K562 (cell line): Measurements from ENCODE around the gene CPED1. TPM values are rescaled to one million over a fixed set of nuclear protein-coding genes. Genes with fewer than 3 reads are reported as not detected.

Experiments used
- MTF1 ChIP-seq: fragments of 250-450 bp; sonication (Bioruptor Pico); IDR thresholded peaks from 2 replicates; pipeline ENCODE4 v1.9.0; 2021; ENCODE audit warnings: moderate library complexity, mild to moderate bottlenecking, inconsistent platforms, borderline replicate concordance
- RBBP5 ChIP-seq: fragments of 200-600 bp; sonication (generic); IDR thresholded peaks from 2 replicates; pipeline ENCODE4 v1.6.1; 2012; ENCODE audit warnings: borderline replicate concordance, mild to moderate bottlenecking, low read length, control low read depth, inconsistent platforms; ENCODE audit not compliant: insufficient read depth, poor library complexity, severe bottlenecking
- SMARCC2 ChIP-seq: fragments of 450-650 bp; IDR thresholded peaks from 2 replicates; pipeline ENCODE4 v1.6.1; 2017; ENCODE audit warnings: antibody characterized with exemption, moderate library complexity, mild to moderate bottlenecking, low read depth
- TOE1 ChIP-seq, 2 experiments: fragments of 450-650 bp in 1 of 2; sonication (generic) in 1 of 2; formaldehyde crosslinking in 1 of 2; IDR thresholded peaks; 2 replicates each; pipeline versions ENCODE4 v1.7.1 to v1.8.0; 2016 to 2022; ENCODE audit warnings: borderline replicate concordance in 2 of 2, mild to moderate bottlenecking in 2 of 2, antibody characterized with exemption in 1 of 2, inconsistent platforms in 1 of 2, low read depth in 1 of 2, missing genetic modification reagents in 1 of 2, moderate library complexity in 1 of 2
- TSHZ1 ChIP-seq: fragments of 250-450 bp; sonication (Bioruptor Pico); IDR thresholded peaks from 2 replicates; pipeline ENCODE4 v1.4.0; 2020; ENCODE audit warnings: mild to moderate bottlenecking, moderate library complexity
- ZNF184 ChIP-seq: sonication (generic); formaldehyde crosslinking; IDR thresholded peaks from 2 replicates; pipeline ENCODE4 v1.5.0; 2020; ENCODE audit warnings: missing genetic modification reagents
- ZNF217 ChIP-seq: sonication (generic); formaldehyde crosslinking; IDR thresholded peaks from 2 replicates; pipeline ENCODE4 v1.8.0; 2022; ENCODE audit warnings: mild to moderate bottlenecking, missing genetic modification reagents
- ZNF436 ChIP-seq: fragments of 250-450, 450-650 bp; sonication (Bioruptor Pico); formaldehyde crosslinking; IDR thresholded peaks from 2 replicates; pipeline ENCODE4 v1.7.0; 2020; ENCODE audit warnings: mild to moderate bottlenecking
- polyA plus RNA-seq, 8 experiments: library from polyadenylated mRNA; depleted of rRNA in 4 of 8; stranded (reverse) in 5 of 8; unstranded in 3 of 8; fragments of >200 nt; fragmentation: Nextera tagmentation in 2 of 8; fragmentation: Illumina TruSeq in 1 of 8; extraction: Ambion mirVana in 2 of 8; extraction: Trizol in 1 of 8; gene quantifications; 2 replicates each; pipeline versions ENCODE4 v1.2.1 to v1.2.3, GENCODE V29; 2011 to 2014; ENCODE audit warnings: inconsistent platforms in 1 of 8, missing spikeins in 1 of 8
- total RNA-seq, 7 experiments: library from RNA; depleted of rRNA in 6 of 7; stranded (reverse); fragments of >200 nt in 6 of 7; fragmentation: Illumina TruSeq in 2 of 7; extraction: Trizol in 2 of 7; gene quantifications; 2 replicates each; pipeline versions ENCODE4 v1.2.1 to v1.2.3, GENCODE V29; 2011 to 2021; ENCODE audit warnings: low replicate concordance in 1 of 7
- TF ChIP-seq, protein P1 (sequence below), 2 experiments: fragments of 450-650 bp; formaldehyde crosslinking in 1 of 2; IDR thresholded peaks; 2 replicates each; pipeline versions ENCODE4 v1.4.0 to v1.6.1; 2014 to 2020; ENCODE audit warnings: mild to moderate bottlenecking in 2 of 2, borderline replicate concordance in 1 of 2, low read depth in 1 of 2
- TF ChIP-seq, protein P2 (sequence below), 2 experiments: fragments of 450-650 bp; conservative IDR thresholded peaks; 2 replicates each; pipeline ENCODE4 v1.6.1; 2017; ENCODE audit warnings: mild to moderate bottlenecking in 2 of 2, moderate library complexity in 2 of 2
- TF ChIP-seq, protein P3 (sequence below): fragments of 450-650 bp; IDR thresholded peaks from 2 replicates; pipeline ENCODE4 v1.6.1; 2016; ENCODE audit warnings: low read depth, mild to moderate bottlenecking, moderate library complexity

Gene CPED1
- total and polyA plus RNA-seq, 9 of the 15 experiments (the other 6 are each of a cell fraction or from before 2014, with no cell fraction given) = 195 to 393 (median 290) TPM

DNA sequence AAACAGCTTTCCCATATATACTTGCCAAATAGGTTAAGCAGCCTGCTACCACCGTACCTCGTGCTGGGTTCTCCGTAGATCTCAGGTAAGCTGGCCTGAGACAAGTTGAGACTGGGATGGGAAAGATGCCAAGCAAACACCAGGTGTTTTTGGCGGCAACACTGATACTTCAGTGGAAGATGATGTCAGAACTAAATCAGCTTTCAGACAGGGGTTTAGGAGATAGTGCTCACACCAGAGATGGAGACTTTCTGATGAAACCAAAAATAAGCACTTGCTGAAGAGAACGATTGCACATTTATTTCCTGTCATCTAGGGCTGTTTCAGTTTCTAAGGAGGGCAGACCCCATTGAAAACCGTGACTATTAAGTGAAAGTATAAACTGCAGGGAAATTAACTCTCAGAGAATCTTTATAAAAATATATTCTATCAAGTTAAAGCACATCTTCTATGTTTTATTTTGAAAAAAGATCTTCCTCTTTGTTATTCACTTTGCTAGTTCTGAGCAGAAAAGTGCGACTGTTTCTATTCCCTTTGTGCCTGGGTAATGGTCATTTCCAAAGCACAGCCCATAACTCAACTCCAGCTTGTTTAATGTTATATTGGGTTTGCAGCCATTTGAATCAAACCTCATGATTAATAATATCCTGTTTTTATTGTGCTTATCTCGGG lies 149.9 kb downstream of the CPED1 start (continued):
- TF ChIP-seq TSHZ1 (CRISPR knock-in tag) (no peak), ZNF436 (CRISPR knock-in tag) (no peak), RBBP5 (no peak), ZNF217 (CRISPR knock-in tag) (no peak), ZNF184 (no peak), SMARCC2 (no peak; the same call in 1 of the 2 replicates), MTF1 (CRISPR knock-in tag) (no peak), TOE1 (IDR thresholded peaks at IDR 0.05; ENCODE audit: borderline replicate concordance) (no peak), TOE1 (CRISPR knock-in tag; IDR thresholded peaks at IDR 0.05; ENCODE audit: borderline replicate concordance, low read depth) (no peak)
- TF ChIP-seq, protein P1, sequence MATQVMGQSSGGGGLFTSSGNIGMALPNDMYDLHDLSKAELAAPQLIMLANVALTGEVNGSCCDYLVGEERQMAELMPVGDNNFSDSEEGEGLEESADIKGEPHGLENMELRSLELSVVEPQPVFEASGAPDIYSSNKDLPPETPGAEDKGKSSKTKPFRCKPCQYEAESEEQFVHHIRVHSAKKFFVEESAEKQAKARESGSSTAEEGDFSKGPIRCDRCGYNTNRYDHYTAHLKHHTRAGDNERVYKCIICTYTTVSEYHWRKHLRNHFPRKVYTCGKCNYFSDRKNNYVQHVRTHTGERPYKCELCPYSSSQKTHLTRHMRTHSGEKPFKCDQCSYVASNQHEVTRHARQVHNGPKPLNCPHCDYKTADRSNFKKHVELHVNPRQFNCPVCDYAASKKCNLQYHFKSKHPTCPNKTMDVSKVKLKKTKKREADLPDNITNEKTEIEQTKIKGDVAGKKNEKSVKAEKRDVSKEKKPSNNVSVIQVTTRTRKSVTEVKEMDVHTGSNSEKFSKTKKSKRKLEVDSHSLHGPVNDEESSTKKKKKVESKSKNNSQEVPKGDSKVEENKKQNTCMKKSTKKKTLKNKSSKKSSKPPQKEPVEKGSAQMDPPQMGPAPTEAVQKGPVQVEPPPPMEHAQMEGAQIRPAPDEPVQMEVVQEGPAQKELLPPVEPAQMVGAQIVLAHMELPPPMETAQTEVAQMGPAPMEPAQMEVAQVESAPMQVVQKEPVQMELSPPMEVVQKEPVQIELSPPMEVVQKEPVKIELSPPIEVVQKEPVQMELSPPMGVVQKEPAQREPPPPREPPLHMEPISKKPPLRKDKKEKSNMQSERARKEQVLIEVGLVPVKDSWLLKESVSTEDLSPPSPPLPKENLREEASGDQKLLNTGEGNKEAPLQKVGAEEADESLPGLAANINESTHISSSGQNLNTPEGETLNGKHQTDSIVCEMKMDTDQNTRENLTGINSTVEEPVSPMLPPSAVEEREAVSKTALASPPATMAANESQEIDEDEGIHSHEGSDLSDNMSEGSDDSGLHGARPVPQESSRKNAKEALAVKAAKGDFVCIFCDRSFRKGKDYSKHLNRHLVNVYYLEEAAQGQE (IDR thresholded peaks at IDR 0.05; ENCODE audit: borderline replicate concordance) = no peak; the same call in 1 of the 2 replicates
- TF ChIP-seq, protein P1 (CRISPR knock-in tag; IDR thresholded peaks at IDR 0.05; ENCODE audit: low read depth) = no peak
- TF ChIP-seq, protein P2, sequence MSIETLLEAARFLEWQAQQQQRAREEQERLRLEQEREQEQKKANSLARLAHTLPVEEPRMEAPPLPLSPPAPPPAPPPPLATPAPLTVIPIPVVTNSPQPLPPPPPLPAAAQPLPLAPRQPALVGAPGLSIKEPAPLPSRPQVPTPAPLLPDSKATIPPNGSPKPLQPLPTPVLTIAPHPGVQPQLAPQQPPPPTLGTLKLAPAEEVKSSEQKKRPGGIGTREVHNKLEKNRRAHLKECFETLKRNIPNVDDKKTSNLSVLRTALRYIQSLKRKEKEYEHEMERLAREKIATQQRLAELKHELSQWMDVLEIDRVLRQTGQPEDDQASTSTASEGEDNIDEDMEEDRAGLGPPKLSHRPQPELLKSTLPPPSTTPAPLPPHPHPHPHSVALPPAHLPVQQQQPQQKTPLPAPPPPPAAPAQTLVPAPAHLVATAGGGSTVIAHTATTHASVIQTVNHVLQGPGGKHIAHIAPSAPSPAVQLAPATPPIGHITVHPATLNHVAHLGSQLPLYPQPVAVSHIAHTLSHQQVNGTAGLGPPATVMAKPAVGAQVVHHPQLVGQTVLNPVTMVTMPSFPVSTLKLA (conservative IDR thresholded peaks at IDR 0.05) = no peak
- TF ChIP-seq, protein P3, sequence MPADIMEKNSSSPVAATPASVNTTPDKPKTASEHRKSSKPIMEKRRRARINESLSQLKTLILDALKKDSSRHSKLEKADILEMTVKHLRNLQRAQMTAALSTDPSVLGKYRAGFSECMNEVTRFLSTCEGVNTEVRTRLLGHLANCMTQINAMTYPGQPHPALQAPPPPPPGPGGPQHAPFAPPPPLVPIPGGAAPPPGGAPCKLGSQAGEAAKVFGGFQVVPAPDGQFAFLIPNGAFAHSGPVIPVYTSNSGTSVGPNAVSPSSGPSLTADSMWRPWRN = peak; percentile 14; the same call in 1 of the 2 replicates
